ENCODE measurements around the gene LNPEP.

The LNPEP gene

DNA sequence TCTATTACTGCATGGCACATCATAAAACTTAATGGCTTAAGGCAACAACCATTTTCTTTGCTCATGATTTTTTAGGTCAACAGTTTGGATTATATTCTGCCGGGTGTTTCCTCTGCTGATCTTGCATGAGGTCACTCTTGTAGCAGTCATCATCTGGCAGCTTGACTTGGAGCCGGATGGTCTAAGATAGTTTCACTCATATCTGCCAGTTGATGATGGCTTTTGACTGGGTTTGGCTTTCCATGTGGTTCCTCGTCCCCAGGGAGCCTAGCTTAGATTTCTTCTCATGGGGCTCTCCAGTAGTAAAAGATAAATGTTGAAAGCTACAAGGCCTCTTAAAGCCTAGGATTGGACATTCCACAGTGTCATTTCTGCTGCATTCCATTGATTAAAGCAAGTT is 27.4 kb downstream of the LNPEP start:
- peak in 1 of 2 experiments; percentile 31 for DNase-seq

DNA sequence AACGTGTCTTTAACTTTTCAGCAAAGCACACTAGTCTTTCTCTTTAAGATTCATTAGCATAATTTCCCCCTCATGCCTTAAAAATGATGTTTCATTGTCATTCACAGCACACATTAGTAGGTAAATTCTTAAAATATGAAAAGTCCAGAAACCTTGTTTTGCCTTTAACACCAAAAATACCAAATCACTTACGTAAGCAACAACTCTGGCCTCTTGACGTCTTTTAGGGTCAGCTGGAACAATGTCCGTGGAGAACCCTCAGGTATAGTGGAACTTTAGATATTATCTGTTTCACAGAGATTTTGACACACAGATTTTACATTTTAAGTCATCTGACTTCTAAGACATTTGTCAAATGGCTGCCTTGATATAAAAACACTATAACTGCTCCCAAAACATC is 30.9 kb downstream of the LNPEP start:
- DNase-seq = no peak

DNA sequence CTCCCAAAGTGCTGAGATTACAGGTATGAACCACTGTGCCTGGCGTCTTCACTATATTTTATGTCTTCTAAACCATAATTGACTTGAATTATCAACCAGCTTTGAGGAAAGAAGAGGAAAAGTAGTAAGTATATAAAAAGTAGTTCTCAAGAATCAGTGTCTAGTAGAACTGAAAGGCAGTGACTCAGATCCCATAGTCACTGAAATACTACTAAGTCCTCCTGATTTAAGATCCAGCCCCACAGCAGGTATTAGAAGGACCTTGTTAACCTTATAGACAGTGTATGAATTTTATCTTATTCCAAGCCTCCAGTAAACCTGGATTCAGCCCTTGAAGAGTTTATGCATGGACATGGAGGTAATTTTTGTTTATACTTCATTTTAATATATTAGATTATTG is 31.5 kb downstream of the LNPEP start:
- DNase-seq = no peak

DNA sequence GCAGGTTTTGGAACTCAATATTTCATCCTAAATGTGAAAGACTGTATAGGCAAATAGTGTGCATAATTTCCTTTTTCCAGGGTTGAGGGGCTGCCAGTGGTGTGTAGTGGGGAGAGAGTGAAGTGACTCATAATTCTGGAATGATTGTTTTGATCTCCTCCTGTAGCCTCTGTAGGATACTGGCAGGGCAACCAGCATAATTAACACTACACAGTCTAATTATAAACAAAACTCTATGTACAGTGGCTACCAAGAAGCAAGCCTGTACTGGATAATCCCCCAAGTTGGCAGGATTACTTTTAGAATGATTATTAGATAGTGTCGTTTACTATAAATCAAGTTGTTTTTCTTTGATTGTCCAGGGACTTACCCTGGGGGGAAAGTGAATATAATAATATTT is 32.2 kb downstream of the LNPEP start:
- no peak for DNase-seq

DNA sequence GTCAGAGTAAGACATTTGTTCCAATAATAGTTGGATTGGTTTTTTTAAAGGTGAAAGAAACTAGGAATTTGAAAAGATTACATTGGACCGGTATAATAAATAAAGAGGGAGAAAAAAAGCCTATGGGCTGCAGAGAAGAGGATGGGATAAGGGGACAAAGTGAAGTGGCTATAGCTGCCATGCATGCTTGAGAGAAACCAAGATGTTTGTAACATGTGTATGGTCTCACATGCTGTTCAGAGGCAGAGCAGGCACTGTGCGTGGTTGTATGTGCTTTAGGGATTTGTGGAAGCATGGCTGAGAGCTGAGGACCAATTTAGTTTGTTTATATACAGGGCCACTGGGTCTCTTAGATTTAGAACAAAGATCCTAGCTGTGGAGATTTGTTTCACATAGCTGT is 32.7 kb downstream of the LNPEP start:
- no peak for DNase-seq

DNA sequence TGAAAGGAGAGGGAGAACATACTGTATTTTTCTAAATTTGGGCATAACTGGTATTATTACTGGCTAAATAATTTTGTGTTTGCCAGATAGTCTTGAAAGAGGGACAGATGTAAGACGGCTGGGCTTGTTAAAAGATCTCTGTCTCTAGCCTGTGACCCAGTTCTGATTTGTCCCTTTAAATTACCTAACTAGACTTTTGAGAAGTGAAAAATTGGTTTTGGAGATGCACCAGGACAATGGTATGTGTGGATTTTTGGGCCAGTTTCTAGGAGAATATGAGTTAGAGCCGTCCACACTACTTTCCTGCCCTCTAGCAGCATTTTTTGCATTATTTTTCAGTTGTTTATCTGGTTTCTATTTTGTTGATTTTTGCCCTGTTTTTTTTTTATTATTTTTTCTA is 33.5 kb downstream of the LNPEP start:
- no peak for DNase-seq

DNA sequence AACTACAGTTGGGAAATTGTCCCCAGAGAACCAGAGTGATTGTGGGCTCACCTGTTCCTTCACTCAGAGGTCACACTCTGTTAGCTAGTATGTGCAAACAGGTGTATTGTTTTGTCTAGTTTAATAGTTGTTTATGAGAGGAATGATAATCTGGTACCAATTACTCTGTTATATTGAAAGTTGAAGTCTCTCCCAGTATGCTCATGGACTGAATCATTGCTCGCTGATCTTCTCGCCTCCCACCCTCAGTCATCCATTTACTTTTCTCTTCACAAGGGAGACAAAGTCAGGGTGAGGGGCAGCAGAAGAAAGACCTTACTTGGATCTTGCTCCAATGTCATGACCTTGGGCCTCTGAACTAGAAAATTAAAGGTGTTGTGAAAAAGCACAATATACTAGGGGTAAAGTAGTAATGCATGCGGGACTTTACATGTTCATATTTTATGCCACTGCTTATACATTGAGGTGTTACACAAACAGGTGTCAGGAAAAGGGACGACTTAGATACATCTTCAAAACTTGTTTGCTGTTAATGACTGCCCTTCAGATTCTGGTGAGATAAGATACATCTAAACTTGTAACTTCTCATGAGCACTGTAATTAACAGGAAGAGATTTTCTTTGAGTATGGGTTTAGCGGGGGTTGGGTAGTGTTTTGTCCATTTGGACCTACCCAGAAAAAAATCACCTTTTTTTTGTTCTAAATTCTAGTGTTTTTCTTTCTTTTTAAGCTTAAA is 36.9 kb downstream of the LNPEP start:
- no peak for DNase-seq

DNA sequence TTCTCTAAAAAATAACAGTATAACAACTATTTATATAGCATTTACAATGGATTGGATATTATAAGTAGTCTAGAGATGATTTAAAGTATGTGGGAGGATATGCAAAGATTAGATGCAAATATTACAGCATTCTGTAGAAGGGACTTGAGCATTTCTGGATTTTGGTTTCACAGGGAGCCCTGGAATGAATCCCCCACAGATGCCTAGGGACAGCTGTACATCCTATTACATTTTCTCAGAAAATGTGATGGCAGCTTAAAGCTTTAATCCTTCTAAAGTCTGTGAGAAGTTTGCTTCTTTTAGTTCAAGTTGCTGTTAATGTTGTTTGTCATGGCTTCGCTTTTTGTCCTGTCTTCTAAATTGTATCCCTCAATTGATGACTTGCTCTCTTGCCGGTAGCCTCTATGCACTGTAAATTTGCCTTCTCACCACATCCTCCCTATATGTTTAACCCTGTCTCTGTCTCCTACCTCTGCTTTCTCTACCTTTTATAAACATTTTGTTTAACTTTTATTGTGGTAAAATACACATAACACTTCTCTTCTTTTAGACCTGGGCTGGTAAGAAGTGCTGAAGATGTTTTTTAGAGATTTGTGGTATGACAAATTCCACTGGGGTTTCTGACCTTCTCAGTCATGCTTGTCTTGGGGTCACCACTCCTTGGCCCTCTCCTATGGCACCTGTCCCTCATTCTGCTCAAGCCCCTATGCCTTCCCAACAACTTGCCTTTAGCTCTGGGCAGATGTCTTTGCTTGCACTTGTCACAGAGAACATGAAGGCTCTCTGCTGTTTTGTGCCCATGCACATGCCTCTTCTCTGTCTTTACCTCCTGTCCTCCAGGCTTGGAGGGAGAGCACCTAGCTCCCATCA is 37.9 kb downstream of the LNPEP start:
- no peak for DNase-seq

DNA sequence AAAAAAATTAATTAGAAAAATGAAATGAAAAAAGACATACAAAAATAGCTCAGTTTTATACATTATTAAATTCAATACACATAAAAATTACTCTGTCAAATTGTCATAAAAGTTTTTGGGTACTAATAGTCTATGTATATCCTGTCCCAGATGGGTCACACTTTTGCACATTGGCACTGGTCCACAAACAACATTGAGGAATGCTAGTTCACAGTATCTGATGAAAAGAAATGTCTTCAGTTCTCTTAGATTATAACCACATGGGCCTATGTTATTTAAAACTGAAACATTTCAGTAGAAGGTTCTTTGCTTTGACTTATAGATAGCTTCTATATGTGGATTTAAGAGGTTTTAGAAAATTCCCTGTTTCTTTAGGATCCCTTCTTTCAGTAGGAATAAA is 39.8 kb downstream of the LNPEP start:
- DNase-seq = no peak

DNA sequence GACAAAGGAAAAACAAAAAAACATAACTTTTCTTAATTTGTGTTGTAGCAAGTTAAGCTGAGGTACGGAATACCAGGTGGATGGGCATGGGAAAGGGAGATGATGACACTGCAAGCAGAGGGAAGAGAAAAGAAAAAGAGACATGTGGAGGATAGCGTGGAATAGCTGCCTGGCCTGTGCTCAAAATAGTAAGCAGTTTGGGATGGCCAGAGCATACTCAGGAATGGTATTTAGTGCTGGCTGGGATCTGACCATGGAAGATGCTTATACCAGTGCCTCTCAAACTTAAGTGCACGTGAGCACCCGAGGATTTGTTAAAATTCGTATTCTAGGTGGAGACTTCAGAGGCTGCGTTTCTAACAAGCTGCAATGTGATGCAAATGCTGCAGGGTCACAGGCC is 41.3 kb downstream of the LNPEP start:
- no peak for DNase-seq

DNA sequence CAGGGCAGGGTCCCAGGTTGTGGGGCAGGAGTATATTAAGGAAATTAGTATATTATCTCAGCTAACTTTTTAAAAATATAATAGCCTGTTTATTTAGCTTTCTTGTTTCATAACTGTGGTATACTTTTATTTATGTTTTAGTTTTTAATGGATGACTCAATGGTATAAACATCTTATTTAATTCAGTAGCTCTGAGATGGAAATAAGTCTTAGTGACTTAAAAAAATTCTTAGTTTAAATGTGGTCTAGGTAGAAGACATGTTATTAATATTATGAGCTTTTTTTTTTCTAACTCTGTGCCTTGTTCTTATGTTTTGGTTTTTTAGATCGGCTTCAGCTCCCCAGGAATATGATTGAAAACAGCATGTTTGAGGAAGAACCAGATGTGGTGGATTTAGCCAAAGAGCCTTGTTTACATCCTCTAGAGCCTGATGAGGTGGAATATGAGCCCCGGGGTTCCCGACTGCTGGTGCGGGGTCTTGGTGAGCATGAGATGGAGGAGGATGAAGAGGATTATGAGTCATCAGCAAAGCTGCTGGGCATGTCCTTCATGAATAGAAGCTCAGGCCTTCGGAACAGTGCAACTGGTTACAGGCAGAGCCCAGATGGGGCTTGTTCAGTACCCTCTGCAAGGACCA is 43.1 kb downstream of the LNPEP start:
- DNase-seq = no peak

DNA sequence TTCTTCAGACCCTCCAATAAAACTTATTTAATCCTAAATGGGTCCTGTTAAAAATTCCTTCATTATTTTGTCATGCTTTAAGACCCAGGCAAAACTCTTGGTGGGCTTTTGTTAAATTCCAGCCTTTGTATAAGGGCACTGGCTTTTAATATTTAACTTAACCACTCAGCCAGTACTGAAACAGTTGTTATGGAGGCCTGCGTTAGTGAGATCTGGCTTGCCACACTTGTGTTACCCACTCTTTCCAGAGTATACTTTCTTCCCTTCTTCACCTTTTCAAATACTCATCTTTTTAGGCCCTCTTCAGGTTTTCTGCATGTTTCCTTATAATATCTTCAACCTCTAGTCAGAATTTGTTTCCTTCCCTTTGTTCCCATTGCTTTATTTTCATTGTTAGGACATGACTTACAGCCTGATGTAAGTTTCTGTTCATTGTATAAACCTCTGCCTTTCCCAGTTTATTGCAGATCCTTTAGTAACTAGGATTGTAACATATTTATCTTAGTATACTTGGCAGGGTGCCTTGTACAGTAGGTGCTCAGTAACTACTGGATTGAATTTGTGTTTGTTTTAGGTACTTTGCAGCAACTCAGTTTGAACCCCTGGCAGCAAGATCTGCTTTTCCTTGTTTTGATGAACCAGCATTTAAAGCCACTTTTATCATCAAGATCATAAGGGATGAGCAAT is 48.8 kb downstream of the LNPEP start:
- DNase-seq = no peak

DNA sequence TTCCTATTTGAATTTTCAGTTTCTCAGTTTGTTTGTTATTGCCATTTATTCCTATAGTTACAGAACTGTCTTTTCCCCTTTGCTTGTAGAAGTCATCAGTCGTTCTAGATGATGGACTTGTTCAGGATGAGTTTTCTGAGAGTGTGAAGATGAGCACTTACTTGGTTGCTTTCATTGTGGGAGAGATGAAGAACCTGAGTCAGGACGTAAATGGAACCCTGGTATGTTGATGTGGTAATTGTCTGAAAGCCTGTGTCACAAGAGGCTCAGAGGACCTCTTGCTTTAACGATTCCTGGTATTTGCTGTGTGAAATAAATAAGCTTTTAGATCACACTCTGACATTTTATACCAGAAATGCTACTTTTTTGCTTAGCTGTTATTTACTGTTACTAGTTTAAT is 50.6 kb downstream of the LNPEP start:
- no peak for DNase-seq

DNA sequence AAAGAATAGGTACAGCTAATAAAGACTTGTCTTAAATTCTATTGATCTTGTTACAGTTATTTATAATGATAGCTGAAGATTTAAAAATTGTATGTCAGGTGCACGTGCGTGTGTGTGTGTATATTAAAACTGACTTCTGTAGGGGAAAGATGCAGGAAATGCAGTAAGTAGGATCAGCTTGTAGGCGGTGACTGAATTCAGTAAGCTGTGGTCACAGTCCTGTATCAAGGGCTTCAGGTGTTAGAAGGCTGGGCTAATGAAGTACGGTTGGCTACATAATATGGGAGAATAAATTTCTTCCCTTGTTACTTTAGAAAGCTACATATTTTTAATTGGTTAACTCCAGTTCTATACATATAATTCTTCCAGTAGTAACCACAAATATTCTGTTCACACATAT is 54.2 kb downstream of the LNPEP start:
- DNase-seq = no peak

DNA sequence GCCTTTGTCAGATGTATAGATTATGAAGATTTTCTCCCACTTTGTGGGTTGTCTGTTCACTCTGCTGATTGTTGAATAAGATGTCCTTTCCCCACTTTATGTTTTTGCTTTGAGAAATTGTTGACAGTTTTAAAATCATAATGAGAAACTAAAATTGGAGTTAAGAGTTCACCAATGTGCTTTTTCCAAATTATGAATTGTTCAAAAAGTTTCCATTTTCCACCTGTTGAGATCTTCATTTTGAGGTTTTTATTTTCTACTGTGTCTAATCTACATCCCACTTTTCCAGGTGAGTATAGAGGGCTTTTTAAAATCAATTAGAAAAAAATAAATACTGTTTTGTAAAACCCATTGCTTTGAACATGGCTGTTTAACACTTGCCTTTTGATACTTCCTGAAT is 55.8 kb downstream of the LNPEP start:
- no peak for DNase-seq

DNA sequence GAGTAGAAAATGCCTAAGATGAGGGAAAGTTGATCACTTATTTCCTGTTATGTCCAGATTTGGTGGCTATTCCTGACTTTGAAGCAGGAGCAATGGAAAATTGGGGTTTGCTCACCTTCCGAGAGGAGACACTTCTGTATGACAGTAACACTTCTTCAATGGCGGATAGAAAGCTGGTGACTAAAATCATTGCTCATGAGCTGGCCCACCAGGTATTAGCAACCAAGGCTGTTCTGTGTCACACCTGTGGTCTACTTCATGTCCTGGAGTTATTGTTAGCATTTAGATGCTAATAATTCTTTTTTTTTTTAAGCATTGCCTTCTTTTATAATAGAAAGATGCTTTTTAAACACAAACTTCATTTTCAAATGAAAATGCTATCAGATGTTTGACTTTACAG is 57.9 kb downstream of the LNPEP start:
- no peak for DNase-seq

DNA sequence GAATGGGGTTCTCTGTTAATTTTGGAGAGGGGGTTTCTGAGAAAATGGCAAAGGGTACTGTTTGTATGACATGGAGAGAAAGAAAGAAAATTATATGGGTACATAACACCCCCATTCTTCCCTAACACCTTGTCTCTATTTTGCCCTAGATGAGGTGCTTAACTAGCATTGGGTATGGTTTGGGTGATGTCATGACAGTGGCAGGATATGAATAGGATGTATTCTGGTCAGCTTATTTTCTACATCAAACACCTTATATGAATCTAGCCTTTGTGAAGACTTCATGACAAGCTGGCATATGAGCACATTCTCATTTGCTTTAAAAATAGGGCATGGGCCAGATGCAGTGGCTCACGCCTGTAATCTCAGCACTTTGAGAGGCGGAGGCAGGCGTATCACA is 58.6 kb downstream of the LNPEP start:
- DNase-seq = no peak

DNA sequence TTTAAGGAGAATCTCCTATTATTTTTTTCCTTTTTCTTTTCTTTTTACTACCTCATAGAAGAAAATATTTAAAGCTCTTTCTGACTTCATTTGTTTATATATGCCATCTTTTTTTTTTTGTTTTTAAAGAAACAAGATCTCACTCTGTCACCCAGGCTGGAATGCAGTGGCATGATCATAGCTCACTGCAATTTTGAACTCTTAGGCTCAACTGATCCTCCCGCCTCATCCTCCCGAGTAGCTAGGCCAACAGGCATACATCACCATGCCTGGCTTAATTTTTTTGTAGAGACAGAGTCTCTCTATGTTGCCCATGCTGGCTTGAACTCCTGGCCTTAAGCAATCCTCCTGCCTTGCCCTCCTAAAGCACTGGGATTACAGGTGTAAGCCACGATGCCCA is 59.5 kb downstream of the LNPEP start:
- no peak for DNase-seq

DNA sequence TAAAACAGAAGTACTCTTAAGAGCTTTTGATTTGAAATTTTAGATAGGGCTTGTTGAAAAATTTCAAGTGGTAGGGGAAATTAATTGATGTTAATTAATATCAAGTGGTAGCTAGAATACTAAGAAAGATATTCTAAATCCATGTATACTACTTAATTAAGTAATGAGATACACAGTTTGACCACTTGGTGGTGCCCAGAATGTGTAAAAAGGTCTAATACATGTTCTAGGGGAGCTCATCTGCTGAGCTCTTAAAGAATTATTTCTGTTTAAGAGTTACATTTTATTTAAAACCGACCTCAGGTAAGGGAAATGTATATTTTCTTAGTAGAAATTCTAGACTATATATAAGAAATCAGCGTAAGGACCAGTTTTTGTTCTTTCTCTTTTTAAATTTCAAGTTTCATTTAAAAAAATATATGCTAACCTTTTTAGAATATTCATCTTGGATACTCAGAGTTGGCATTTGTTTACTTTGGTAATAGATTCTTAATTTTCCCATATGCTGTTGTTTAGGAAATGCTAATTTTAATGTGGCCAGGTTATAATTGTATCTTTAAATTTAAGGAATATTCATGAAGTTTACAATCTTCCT is 61.5 kb downstream of the LNPEP start:
- DNase-seq = no peak

DNA sequence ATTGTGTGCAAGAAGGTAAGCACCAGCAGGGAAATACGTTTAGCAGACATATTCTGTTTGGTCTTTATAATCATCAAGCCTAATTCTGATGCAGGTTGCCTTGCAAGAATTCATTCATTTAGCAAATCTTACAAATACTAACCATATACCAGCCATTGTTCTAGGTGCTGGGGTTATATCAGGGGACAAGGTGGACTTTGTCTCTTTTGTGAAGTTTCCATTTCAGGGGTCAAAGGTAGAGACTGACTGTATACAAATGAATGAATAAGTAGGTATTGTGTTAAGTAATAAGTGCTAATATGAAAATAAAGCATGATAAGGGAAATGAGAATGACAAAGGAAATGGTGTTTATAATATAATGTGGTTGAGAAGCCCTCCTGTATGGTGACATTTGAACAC is 64.0 kb downstream of the LNPEP start:
- no peak for DNase-seq

DNA sequence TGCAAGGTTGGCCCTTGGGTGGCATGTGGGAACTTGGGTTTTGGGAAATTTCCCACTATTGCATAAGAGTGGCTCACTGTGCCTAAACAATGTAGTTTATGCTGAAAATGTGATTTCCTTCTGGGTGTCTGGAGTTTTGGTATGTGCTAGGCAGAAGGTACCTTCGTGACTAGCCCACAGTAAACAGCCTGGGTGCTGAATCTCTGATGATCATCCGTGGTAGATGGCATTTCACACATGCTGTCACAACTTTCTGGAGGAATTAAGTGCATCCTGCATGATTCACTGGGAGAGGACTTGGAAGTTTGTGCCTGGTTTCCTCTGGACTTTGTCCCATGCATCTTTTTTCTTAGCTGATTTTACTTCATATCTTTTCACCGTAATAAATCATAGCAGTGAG is 64.5 kb downstream of the LNPEP start:
- DNase-seq = no peak

DNA sequence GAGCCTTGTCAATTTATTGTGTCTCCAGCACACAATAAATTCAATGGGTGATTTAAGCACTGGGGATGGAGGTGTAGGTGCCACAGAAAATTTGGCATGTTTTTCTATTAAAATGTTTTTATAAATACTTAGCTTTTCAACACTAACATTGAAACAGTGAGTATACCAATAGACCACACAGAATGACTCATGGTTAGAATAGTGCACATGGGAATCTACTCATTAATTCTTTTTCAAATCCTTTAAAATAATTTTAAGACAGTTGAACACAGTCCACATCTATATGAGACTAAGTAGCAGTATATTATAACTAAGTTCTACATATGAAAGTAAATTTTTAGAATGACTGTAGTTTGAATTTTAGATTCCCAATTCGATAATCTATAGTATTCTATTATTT is 67.1 kb downstream of the LNPEP start:
- no peak for DNase-seq
